ENCODE data around the gene UGT1A10. TPM values are rescaled to one million over a fixed set of nuclear protein-coding genes. Genes with fewer than 3 reads are reported as not detected.

UGT1A10 gene
- total and polyA plus RNA-seq, 2 donors (not counting 1 experiment from before 2014, with no cell fraction given), result not detected

- Mint-ChIP-seq H3K4me3 (no peak overlapping the region), H3K4me1 (peaks cover 3% of the 10 kb centered on the region), H3K27ac (no peak overlapping the region), H3K27me3 (peaks cover 28% of the 10 kb centered on the region), H3K9me3 (ENCODE audit: insufficient read depth) (no peaks in the 10 kb centered on the region)
- ATAC-seq (ENCODE audit: low read depth) (no peak), DNase-seq (no peak)
- no peak overlapping the region for H3K27ac ChIP-seq (ENCODE audit: low read length in 2 of 2)
- no peak overlapping the region for H3K4me2 ChIP-seq (replicated peaks; ENCODE audit: low read depth, low read length, poor library complexity, severe bottlenecking)
- no peaks in the 10 kb centered on the region for H3K79me2 ChIP-seq (ENCODE audit: control insufficient read depth, insufficient read depth, low read length)
- peaks cover 0 to 3% (median 0%) of the 10 kb centered on the region in 4 experiments for H3K27me3 ChIP-seq (replicated peaks in 1 of 4; ENCODE audit: control extremely low read depth in 1 of 4, control insufficient read depth in 3 of 4, insufficient read depth in 4 of 4, low read length in 3 of 4)
- H2AFZ ChIP-seq (ENCODE audit: insufficient read depth, low read depth, low read length, poor library complexity, severe bottlenecking), result no peak overlapping the region
- no peaks in the 10 kb centered on the region for H3K4me1 ChIP-seq (ENCODE audit: control insufficient read depth in 2 of 2, insufficient read depth in 2 of 2, low read length in 2 of 2)
- POLR2A ChIA-PET, result interaction anchor here (0.7 kb wide), 1 partner anchor 487 kb away, joined by 3 read pairs; no protein-coding TSS in a partner anchor
- no peak overlapping the region for H3K4me3 ChIP-seq (ENCODE audit: control extremely low read depth in 1 of 5, extremely low read depth in 1 of 5, insufficient read depth in 1 of 5, low read depth in 2 of 5, low read length in 4 of 5)
- 100% methylated on average over 1 of the region's 1 CpG for WGBS (ENCODE audit: insufficient coverage)
- intact Hi-C loops (cut with micrococcal nuclease), result no loop called here
- H3K9me3 ChIP-seq (ENCODE audit: control extremely low read depth in 1 of 3, control insufficient read depth in 2 of 3, insufficient read depth in 1 of 3, low read length in 2 of 3), result peaks cover 0 to 8% (median 0%) of the 10 kb centered on the region in 3 donors
- no peak for TF ChIP-seq EZH2 (IDR thresholded peaks at IDR 0.05; ENCODE audit: borderline replicate concordance, insufficient read depth, low read depth, low read length, poor library complexity, severe bottlenecking)
- no peak for TF ChIP-seq CTCF (IDR thresholded peaks at IDR 0.05)
- H4K20me1 ChIP-seq (ENCODE audit: control insufficient read depth, insufficient read depth, low read length, poor library complexity, severe bottlenecking), result no peaks in the 10 kb centered on the region
- no peaks in the 10 kb centered on the region for H3K36me3 ChIP-seq (replicated peaks in 1 of 2; ENCODE audit: control extremely low read depth in 1 of 2, control insufficient read depth in 1 of 2, extremely low read depth in 1 of 2, insufficient read depth in 2 of 2, low read length in 1 of 2)
- CTCF ChIA-PET, result interaction anchor here (0.7 to 1.2 kb wide), 3 partner anchors 11 to 17 kb away, joined by 3 read pairs; no protein-coding TSS in a partner anchor
- no peak overlapping the region for H3K9ac ChIP-seq (ENCODE audit: low read length)
Observed at GRCh38 chr2:233706720-233707119, 70.5 kb downstream of the UGT1A10 start.

- Mint-ChIP-seq H3K4me1 (peaks cover 3% of the 10 kb centered on the region), H3K9me3 (ENCODE audit: insufficient read depth) (no peaks in the 10 kb centered on the region), H3K27ac (no peak overlapping the region), H3K4me3 (no peak overlapping the region), H3K27me3 (peaks cover 31% of the 10 kb centered on the region)
- intact Hi-C loops (cut with micrococcal nuclease), result no loop called here
- Histone ChIP-seq H3K79me2 (ENCODE audit: control insufficient read depth, insufficient read depth, low read length) (no peaks in the 10 kb centered on the region), H3K27ac (ENCODE audit: low read length in 2 of 2) (no peak overlapping the region), H3K36me3 (replicated peaks in 1 of 2; ENCODE audit: control extremely low read depth in 1 of 2, control insufficient read depth in 1 of 2, extremely low read depth in 1 of 2, insufficient read depth in 2 of 2, low read length in 1 of 2) (no peaks in the 10 kb centered on the region), H4K20me1 (ENCODE audit: control insufficient read depth, insufficient read depth, low read length, poor library complexity, severe bottlenecking) (no peaks in the 10 kb centered on the region), H3K9ac (ENCODE audit: low read length) (no peak overlapping the region), H3K4me1 (ENCODE audit: control insufficient read depth in 2 of 2, insufficient read depth in 2 of 2, low read length in 2 of 2) (no peaks in the 10 kb centered on the region), H2AFZ (ENCODE audit: insufficient read depth, low read depth, low read length, poor library complexity, severe bottlenecking) (no peak overlapping the region), H3K27me3 (replicated peaks in 1 of 4; ENCODE audit: control extremely low read depth in 1 of 4, control insufficient read depth in 3 of 4, insufficient read depth in 4 of 4, low read length in 3 of 4) (peaks cover 0 to 3% (median 0%) of the 10 kb centered on the region in 4 experiments), H3K9me3 (ENCODE audit: control extremely low read depth in 1 of 3, control insufficient read depth in 2 of 3, insufficient read depth in 1 of 3, low read length in 2 of 3) (peaks cover 0 to 8% (median 0%) of the 10 kb centered on the region in 3 donors), H3K4me3 (ENCODE audit: control extremely low read depth in 1 of 5, extremely low read depth in 1 of 5, insufficient read depth in 1 of 5, low read depth in 2 of 5, low read length in 4 of 5) (no peak overlapping the region), H3K4me2 (replicated peaks; ENCODE audit: low read depth, low read length, poor library complexity, severe bottlenecking) (no peak overlapping the region)
- ATAC-seq (ENCODE audit: low read depth) (no peak), DNase-seq (no peak)
- WGBS (ENCODE audit: insufficient coverage), result 90% methylated on average over 3 of the region's 10 CpGs
- no peak for TF ChIP-seq CTCF (IDR thresholded peaks at IDR 0.05)
- no peak for TF ChIP-seq EZH2 (IDR thresholded peaks at IDR 0.05; ENCODE audit: borderline replicate concordance, insufficient read depth, low read depth, low read length, poor library complexity, severe bottlenecking)
- CTCF ChIA-PET, result interaction anchor here (1.3 kb wide), 1 partner anchor 8 kb away, joined by 3 read pairs; no protein-coding TSS in a partner anchor
- POLR2A ChIA-PET, result no interaction called here
Observed at GRCh38 chr2:233707940-233708644, 71.8 kb downstream of the UGT1A10 start.
